Nephron progenitor cell (in vitro differentiated cells): Measurements from ENCODE around the gene EYA2.

Experiments used
- DNase-seq: peaks from one replicate; pipeline ENCODE4 v3.0.0; 2021
- H3K27ac Mint-ChIP-seq: 2 replicates; pipeline ENCODE4 v1.8.0; 2021; ENCODE audit warnings: mild to moderate bottlenecking, moderate library complexity, mixed read lengths
- H3K27me3 Mint-ChIP-seq: 2 replicates; pipeline ENCODE4 v1.8.0; 2021; ENCODE audit warnings: mild to moderate bottlenecking, low read depth, mixed read lengths; ENCODE audit not compliant: poor library complexity
- H3K36me3 Mint-ChIP-seq: 2 replicates; pipeline ENCODE4 v1.8.0; 2021; ENCODE audit warnings: low read depth, mixed read lengths
- H3K4me1 Mint-ChIP-seq: 2 replicates; pipeline ENCODE4 v1.8.0; 2021; ENCODE audit warnings: mixed read lengths
- H3K4me3 Mint-ChIP-seq: 2 replicates; pipeline ENCODE4 v1.8.0; 2021; ENCODE audit warnings: mild to moderate bottlenecking, moderate library complexity, mixed read lengths
- H3K9me3 Mint-ChIP-seq: 2 replicates; pipeline ENCODE4 v1.8.0; 2021; ENCODE audit warnings: mild to moderate bottlenecking, moderate library complexity, mixed read lengths
- TF ChIP-seq, protein P1 (sequence below): fragments of 200-600 bp; sonication (generic); IDR thresholded peaks from 2 replicates; pipeline ENCODE4 v1.5.0; 2021; ENCODE audit warnings: antibody characterized with exemption

The EYA2 gene

GRCh38 chr20:47009784-47010183 lies 115.1 kb downstream of the EYA2 start:
- H3K27me3 Mint-ChIP-seq, result peaks cover 16% of the 10 kb centered on the region
- H3K27ac Mint-ChIP-seq, result no peak overlapping the region
- no peak for DNase-seq
- H3K9me3 Mint-ChIP-seq, result peaks cover 2% of the 10 kb centered on the region
- H3K4me1 Mint-ChIP-seq, result no peaks in the 10 kb centered on the region
- H3K4me3 Mint-ChIP-seq, result no peak overlapping the region
- TF ChIP-seq, protein P1, sequence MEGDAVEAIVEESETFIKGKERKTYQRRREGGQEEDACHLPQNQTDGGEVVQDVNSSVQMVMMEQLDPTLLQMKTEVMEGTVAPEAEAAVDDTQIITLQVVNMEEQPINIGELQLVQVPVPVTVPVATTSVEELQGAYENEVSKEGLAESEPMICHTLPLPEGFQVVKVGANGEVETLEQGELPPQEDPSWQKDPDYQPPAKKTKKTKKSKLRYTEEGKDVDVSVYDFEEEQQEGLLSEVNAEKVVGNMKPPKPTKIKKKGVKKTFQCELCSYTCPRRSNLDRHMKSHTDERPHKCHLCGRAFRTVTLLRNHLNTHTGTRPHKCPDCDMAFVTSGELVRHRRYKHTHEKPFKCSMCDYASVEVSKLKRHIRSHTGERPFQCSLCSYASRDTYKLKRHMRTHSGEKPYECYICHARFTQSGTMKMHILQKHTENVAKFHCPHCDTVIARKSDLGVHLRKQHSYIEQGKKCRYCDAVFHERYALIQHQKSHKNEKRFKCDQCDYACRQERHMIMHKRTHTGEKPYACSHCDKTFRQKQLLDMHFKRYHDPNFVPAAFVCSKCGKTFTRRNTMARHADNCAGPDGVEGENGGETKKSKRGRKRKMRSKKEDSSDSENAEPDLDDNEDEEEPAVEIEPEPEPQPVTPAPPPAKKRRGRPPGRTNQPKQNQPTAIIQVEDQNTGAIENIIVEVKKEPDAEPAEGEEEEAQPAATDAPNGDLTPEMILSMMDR, result no peak
- peaks cover 7% of the 10 kb centered on the region for H3K36me3 Mint-ChIP-seq

GRCh38 chr20:47011984-47012383 lies 117.3 kb downstream of the EYA2 start:
- Mint-ChIP-seq H3K4me3 (no peak overlapping the region), H3K27me3 (peaks cover 16% of the 10 kb centered on the region), H3K9me3 (no peaks in the 10 kb centered on the region), H3K27ac (no peak overlapping the region), H3K36me3 (no peaks in the 10 kb centered on the region), H3K4me1 (no peaks in the 10 kb centered on the region)
- TF ChIP-seq, protein P1, result no peak
- no peak for DNase-seq

GRCh38 chr20:47013606-47014005 lies 119.0 kb downstream of the EYA2 start:
- no peaks in the 10 kb centered on the region for H3K9me3 Mint-ChIP-seq
- H3K4me1 Mint-ChIP-seq, result no peaks in the 10 kb centered on the region
- no peak for DNase-seq
- no peak overlapping the region for H3K27ac Mint-ChIP-seq
- no peaks in the 10 kb centered on the region for H3K36me3 Mint-ChIP-seq
- H3K4me3 Mint-ChIP-seq, result no peak overlapping the region
- peaks cover 18% of the 10 kb centered on the region for H3K27me3 Mint-ChIP-seq
- TF ChIP-seq, protein P1, result no peak

- Mint-ChIP-seq H3K27me3 (peaks cover 24% of the 10 kb centered on the region), H3K4me3 (no peak overlapping the region), H3K4me1 (peaks cover 8% of the 10 kb centered on the region), H3K9me3 (no peaks in the 10 kb centered on the region), H3K27ac (no peak overlapping the region), H3K36me3 (no peaks in the 10 kb centered on the region)
- TF ChIP-seq, protein P1, result no peak
- peak; percentile 59 for DNase-seq
Measured at GRCh38 chr20:47016068-47016664, 121.5 kb downstream of the EYA2 start.

DNA sequence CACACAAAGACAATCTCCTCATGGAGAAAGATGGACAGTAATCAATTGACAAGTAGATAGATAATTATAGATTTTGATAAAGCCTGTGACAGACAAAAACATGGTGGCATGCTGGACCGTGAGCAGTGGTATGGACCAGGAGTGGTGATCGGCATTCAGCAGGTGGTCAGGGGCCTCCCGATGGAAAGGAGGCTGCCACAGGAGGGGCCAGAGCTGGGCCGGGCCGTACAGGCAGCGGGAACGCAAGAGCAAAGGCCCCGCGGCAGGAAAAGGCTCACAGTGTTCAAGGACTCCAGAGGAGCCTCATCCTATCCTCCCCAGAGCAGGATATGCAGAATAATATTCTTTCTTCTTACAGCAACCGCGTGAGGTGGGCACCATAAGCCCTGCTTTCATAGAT lies 123.7 kb downstream of the EYA2 start:
- Mint-ChIP-seq H3K36me3 (no peaks in the 10 kb centered on the region), H3K9me3 (no peaks in the 10 kb centered on the region), H3K27me3 (peaks cover 25% of the 10 kb centered on the region), H3K4me3 (no peak overlapping the region), H3K4me1 (peaks cover 15% of the 10 kb centered on the region), H3K27ac (no peak overlapping the region)
- TF ChIP-seq, protein P1, result no peak
- DNase-seq, result no peak

- H3K36me3 Mint-ChIP-seq, result no peaks in the 10 kb centered on the region
- no peak overlapping the region for H3K4me3 Mint-ChIP-seq
- H3K27ac Mint-ChIP-seq, result no peak overlapping the region
- TF ChIP-seq, protein P1, result no peak
- DNase-seq, result no peak
- no peaks in the 10 kb centered on the region for H3K9me3 Mint-ChIP-seq
- peaks cover 23% of the 10 kb centered on the region for H3K4me1 Mint-ChIP-seq
- peaks cover 21% of the 10 kb centered on the region for H3K27me3 Mint-ChIP-seq
Measured at GRCh38 chr20:47019121-47019824, 124.6 kb downstream of the EYA2 start.
